Measurements from ENCODE around the gene CNNM3.
"Not testable (repeated sequence)": the region's sequence is repeated elsewhere in the genome, so short reads cannot be mapped to it uniquely, and the experiment has no call there.

The CNNM3 gene

GRCh38 chr2:96798733-96799622, 17.1 kb upstream of the CNNM3 start:
- DNase-seq (ENCODE audit: insufficient read length, low spot score) (no peak), FAIRE-seq (no peak)

DNA sequence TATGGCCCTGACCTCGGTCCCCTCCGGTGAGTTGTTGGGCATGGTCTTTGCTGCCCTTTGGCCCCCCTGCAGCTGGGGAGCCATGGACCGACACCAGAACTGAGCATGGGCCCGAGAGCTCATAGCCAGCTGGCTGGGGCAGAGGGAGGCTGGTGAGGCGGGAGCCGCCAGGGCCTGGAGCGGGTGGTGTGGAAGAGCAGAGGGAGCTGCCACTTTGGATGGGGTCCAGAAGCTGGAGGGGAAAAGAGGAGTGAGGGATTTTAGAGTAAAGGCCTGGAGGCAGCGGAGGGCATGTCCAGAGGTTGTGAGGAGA, 16.5 kb upstream of the CNNM3 start:
- no peak for FAIRE-seq
- DNase-seq (ENCODE audit: insufficient read length, low spot score), result no peak

DNA sequence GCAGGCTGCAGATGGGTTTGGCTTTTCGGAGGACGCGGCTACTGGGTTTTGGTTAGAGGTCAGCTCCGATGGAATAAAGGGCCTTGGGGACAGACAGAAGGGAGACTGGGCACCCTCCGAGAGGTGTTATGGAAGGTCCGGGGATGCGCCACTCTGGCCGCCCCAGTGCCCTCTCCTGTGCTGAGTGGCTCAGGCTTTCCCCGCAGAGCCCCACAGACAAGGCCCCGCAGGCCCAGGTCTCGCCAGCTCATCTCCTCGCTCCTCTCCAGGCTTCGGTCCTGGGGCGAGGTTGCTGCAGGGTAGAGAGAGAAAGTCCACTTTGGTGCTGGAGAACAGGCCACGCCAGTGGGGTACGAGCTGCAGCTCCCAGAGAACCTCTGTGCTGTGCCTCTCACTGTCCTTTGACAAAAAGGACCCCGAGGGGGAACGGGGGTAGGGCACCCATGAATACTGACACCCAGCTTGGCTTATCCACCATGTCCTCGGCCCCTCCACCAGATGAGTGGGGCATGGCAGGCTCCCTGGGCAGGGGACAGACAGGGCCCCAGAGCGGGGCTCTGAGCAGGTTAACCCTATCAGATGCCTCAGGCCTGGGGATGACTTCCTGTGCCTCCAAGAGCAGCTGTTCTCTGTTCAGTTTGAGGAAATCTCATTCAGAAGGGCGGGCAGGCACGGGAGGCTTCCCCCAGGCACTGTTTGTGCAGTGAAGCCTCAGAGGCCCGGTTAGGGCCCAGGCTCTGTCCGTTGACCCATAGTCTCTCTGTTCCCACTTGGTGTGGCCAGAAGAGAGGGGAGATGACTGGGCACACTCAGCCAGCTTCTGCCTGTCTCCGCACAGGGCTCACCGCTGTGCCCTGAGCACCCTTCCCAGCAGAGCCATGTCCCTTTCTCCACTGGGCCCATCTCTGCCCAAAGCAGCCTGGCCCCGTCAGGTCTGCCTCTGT, 15.7 kb upstream of the CNNM3 start:
- peak; percentile 26 for FAIRE-seq
- DNase-seq (ENCODE audit: insufficient read length, low spot score), result no peak

- peak; percentile 99 for FAIRE-seq
These were observed 14.9 kb upstream of the CNNM3 start for GRCh38 chr2:96801005-96801785.

DNA sequence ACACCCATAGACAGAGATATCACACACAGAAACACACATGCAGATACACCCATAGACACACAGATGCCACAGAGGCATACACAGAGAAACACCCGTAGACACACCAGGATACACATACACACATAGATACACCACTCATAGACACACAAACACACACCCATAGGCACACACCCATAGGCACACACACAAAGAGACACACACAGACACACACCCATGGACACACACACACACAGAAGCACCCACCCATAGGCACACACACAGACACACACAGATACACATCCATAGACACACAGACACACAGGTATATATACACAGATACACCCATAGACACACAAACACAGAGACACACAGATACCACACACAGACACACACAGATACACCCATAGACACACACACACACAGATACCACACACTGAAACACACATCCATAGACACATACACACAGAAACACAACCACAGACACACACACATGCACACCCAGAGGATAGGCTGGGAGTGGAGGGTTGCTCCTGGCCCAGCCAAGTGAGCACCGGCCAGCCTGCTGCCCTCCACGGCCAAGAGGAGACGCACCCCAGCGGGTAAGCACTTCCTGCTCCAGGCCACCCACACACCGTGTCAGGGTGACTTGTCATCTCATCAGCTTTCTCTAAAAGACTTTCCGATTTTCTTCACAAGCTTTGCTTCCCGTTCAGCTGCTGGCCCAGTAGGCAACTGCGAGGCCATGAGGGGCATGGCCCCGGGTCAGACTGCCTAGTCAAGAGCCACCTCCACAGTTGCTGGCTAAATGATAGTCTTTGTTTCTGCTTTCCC, 14.1 kb upstream of the CNNM3 start:
- FAIRE-seq, result no peak

More at GRCh38 chr2:96801005-96801785, 14.9 kb upstream of the CNNM3 start:
- DNase-seq (ENCODE audit: insufficient read length, low spot score), result peak; percentile 94

GRCh38 chr2:96802721-96803120, 13.3 kb upstream of the CNNM3 start:
- FAIRE-seq (no peak), DNase-seq (ENCODE audit: insufficient read length, low spot score) (no peak)

More for the DNA sequence above, 14.1 kb upstream of the CNNM3 start:
- no peak for DNase-seq (ENCODE audit: insufficient read length, low spot score)

DNA sequence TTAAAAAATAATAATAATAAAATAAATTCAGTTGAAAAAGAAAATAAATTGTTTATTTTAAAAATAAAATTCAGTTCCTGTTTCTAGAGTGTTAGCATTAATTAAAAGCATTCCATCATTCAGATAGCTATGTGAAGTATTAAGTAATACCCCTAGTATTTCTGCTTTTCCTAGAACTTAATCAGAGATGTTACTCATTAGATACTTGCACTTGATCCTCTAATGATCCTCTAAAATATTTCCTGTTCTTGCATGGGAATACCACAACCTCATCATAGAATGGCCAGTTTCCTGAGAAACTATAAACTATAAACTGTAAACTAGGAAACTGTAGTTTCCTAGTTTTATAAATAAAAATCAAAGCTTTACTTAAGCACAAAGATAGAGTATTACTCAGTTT, 11.1 kb upstream of the CNNM3 start:
- no peak for FAIRE-seq
- DNase-seq (ENCODE audit: insufficient read length, low spot score), result no peak

- FAIRE-seq; DNase-seq (ENCODE audit: insufficient read length, low spot score): not testable (repeated sequence)
These were observed 10.1 kb upstream of the CNNM3 start for GRCh38 chr2:96805946-96806345.

GRCh38 chr2:96806468-96807126, 9.5 kb upstream of the CNNM3 start:
- no peak for DNase-seq (ENCODE audit: insufficient read length, low spot score)
- FAIRE-seq, result no peak

- DNase-seq (ENCODE audit: insufficient read length, low spot score) (no peak), FAIRE-seq (no peak)
These were observed 9.0 kb upstream of the CNNM3 start for GRCh38 chr2:96807127-96807471.

DNA sequence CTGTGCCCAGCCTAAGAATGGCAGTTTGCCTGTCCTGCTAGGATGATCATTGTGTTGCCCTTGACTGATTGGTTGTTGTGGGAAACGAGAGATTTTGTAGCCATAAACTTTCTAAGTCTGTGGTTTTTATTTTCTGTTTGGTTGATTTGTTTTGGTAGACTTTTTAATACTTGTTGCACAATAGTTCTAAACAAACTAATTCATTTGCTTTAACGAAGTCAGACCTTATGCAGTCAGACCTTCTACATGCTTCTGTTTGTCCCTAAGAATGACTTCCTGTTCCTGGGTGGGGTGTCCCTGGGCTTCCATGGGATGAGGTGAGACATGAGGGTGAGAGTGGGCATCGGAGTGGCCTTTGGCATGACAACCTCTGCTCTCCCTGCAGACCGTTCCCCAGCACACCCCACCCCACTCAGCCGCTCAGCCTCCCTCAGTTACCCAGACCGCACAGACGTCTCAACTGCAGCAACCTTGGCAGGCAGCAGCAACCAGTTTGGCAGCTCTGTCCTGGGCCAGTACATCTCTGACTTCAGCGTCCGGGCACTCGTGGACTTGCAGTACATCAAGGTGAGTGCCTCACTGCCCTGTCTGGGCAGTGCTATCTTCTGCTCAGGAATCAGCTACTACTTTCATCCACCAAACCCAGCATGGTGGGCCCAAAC, 7.8 kb upstream of the CNNM3 start:
- no peak for FAIRE-seq
- DNase-seq (ENCODE audit: insufficient read length, low spot score), result no peak

GRCh38 chr2:96809216-96809882, 6.7 kb upstream of the CNNM3 start:
- FAIRE-seq, result no peak
- no peak for DNase-seq (ENCODE audit: insufficient read length, low spot score)

- FAIRE-seq (no peak), DNase-seq (ENCODE audit: insufficient read length, low spot score) (no peak)
These were observed 5.9 kb upstream of the CNNM3 start for GRCh38 chr2:96809951-96810782.

DNA sequence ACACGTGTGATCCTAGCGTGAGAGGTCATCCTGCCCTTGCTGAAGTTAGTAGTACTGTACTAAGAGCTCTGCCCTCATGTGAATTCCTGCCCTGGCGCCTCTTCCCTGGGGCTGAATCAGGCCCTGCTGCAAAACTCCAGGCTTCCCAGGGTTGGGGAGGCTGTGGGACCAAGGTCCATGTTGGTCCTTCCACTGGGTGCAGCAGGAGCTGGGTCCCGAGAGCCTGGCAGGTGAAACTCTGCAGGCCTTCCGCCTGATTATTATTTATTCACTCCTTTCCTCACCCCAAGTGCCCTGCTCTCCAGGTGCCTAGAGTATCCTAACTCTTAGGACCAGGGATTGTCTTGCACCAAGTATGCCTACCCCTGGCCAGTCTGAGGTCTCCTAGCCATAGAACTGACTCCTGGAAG, 5.3 kb upstream of the CNNM3 start:
- FAIRE-seq, result no peak
- no peak for DNase-seq (ENCODE audit: insufficient read length, low spot score)

GRCh38 chr2:96811917-96812316, 4.2 kb upstream of the CNNM3 start:
- DNase-seq (ENCODE audit: insufficient read length, low spot score), result no peak
- FAIRE-seq, result no peak

- DNase-seq (ENCODE audit: insufficient read length, low spot score) (no peak), FAIRE-seq (no peak)
These were observed 2.4 kb upstream of the CNNM3 start for GRCh38 chr2:96813656-96814055.

- peak; percentile 75 for DNase-seq (ENCODE audit: insufficient read length, low spot score)
- peak; percentile 57 for FAIRE-seq
These were observed 542 bp upstream of the CNNM3 start for GRCh38 chr2:96815326-96816126.

Measured in HTR-8/SVneo (cell line).